NCI-H146 treated with DMSO at 0.1 percent for 48 hours (cell line): ENCODE results near the gene RRAD.

Experiments
- DNase-seq: peaks from one replicate; lab custom pipeline; 2025; ENCODE audit not compliant: unreplicated experiment; lab: John Stamatoyannopoulos, UW

RRAD gene

GRCh38 chr16:66934138-66934838 lies 9.0 kb upstream of the RRAD start, which contains the start of gene CIAO2B:
CIAO2B (minus strand) TSS chr16:66934402; CDS start chr16:66934364, 38 bp downstream.
- DNase-seq = peak; percentile 39

GRCh38 chr16:66933776-66934137 lies 8.4 kb upstream of the RRAD start:
- DNase-seq = no peak

- DNase-seq = no peak
Measured at GRCh38 chr16:66932076-66932475, 6.7 kb upstream of the RRAD start.

GRCh38 chr16:66931665-66932064 lies 6.3 kb upstream of the RRAD start:
- no peak for DNase-seq

- DNase-seq = no peak
Measured at GRCh38 chr16:66930189-66930588, 4.9 kb upstream of the RRAD start.

- DNase-seq = no peak
Measured at GRCh38 chr16:66928702-66929388, 3.5 kb upstream of the RRAD start.

- DNase-seq = no peak
Measured at GRCh38 chr16:66927918-66928649, 2.7 kb upstream of the RRAD start.

GRCh38 chr16:66926961-66927436 lies 1.7 kb upstream of the RRAD start:
- no peak for DNase-seq

- DNase-seq = no peak
Measured at GRCh38 chr16:66926171-66926947, 1.0 kb upstream of the RRAD start.

GRCh38 chr16:66924527-66925321 lies 611 bp downstream of the RRAD start:
- no peak for DNase-seq

GRCh38 chr16:66923866-66924265 lies 1.5 kb downstream of the RRAD start:
- no peak for DNase-seq

- no peak for DNase-seq
Measured at GRCh38 chr16:66923247-66923731, 2.0 kb downstream of the RRAD start.

- DNase-seq = no peak
Measured at GRCh38 chr16:66921729-66922450, 3.4 kb downstream of the RRAD start.

- no peak for DNase-seq
Measured at GRCh38 chr16:66920924-66921680, 4.2 kb downstream of the RRAD start.

- DNase-seq = no peak
Measured at GRCh38 chr16:66920299-66920590, 5.1 kb downstream of the RRAD start.

GRCh38 chr16:66919569-66920298 lies 5.6 kb downstream of the RRAD start:
- DNase-seq = no peak

- DNase-seq = no peak
Measured at GRCh38 chr16:66918803-66919568, 6.3 kb downstream of the RRAD start, which contains the start of gene CDH16. CDH16 (minus strand) TSS chr16:66918885; CDS start chr16:66918065, 820 bp downstream.
